ENCODE data around the gene C1orf105. TPM values are rescaled to one million over a fixed set of nuclear protein-coding genes. Genes with fewer than 3 reads are reported as not detected.
A peak's percentile ranks its signal among the peaks of the same experiment; 100 is the strongest.

Gene C1orf105
- total RNA-seq, 1 donor from 2014 or later = not detected

GRCh38 chr1:172399756-172400721 is 20.4 kb upstream of the C1orf105 start:
- Mint-ChIP-seq H3K27me3 (ENCODE audit: low read depth) (no peaks in the 10 kb centered on the region), H3K4me3 (no peak overlapping the region), H3K27ac (peak overlapping the region; percentile 97), H3K9me3 (no peaks in the 10 kb centered on the region), H3K36me3 (no peaks in the 10 kb centered on the region), H3K4me1 (peaks cover 75% of the 10 kb centered on the region)
- TF ChIP-seq, protein P1, sequence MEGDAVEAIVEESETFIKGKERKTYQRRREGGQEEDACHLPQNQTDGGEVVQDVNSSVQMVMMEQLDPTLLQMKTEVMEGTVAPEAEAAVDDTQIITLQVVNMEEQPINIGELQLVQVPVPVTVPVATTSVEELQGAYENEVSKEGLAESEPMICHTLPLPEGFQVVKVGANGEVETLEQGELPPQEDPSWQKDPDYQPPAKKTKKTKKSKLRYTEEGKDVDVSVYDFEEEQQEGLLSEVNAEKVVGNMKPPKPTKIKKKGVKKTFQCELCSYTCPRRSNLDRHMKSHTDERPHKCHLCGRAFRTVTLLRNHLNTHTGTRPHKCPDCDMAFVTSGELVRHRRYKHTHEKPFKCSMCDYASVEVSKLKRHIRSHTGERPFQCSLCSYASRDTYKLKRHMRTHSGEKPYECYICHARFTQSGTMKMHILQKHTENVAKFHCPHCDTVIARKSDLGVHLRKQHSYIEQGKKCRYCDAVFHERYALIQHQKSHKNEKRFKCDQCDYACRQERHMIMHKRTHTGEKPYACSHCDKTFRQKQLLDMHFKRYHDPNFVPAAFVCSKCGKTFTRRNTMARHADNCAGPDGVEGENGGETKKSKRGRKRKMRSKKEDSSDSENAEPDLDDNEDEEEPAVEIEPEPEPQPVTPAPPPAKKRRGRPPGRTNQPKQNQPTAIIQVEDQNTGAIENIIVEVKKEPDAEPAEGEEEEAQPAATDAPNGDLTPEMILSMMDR (IDR thresholded peaks at IDR 0.05; ENCODE audit: unreplicated experiment) = no peak
- DNase-seq (ENCODE audit: low spot score in 2 of 2, unreplicated experiment in 2 of 2) = no peak

DNA sequence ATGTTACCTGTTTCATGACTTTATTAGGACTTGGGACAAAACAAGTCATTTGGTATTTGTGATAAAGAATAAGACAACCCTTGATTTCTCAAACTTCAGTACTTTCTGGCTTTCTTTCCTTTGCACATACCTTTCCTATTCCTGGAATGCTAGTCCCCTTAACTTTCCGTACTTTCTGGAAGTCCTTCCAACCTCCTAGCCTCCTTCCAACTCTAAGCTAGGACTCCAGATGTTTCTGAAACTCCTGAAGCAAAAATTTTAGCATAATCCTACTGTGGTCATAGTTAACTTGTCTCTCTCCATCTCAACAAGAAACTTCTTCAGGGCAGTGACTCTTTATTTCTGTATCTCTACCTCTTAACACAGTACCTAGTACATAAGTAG is 19.8 kb upstream of the C1orf105 start:
- peak overlapping the region; percentile 97 for H3K27ac Mint-ChIP-seq
- TF ChIP-seq, protein P1 (IDR thresholded peaks at IDR 0.05; ENCODE audit: unreplicated experiment) = no peak
- no peak for DNase-seq (ENCODE audit: low spot score in 2 of 2, unreplicated experiment in 2 of 2)
- no peaks in the 10 kb centered on the region for H3K9me3 Mint-ChIP-seq
- H3K27me3 Mint-ChIP-seq (ENCODE audit: low read depth) = no peaks in the 10 kb centered on the region
- H3K4me1 Mint-ChIP-seq = peaks cover 68% of the 10 kb centered on the region
- H3K36me3 Mint-ChIP-seq = no peaks in the 10 kb centered on the region
- H3K4me3 Mint-ChIP-seq = no peak overlapping the region

GRCh38 chr1:172401477-172401876 is 19.0 kb upstream of the C1orf105 start:
- Mint-ChIP-seq H3K9me3 (no peaks in the 10 kb centered on the region), H3K4me3 (no peak overlapping the region), H3K27me3 (ENCODE audit: low read depth) (no peaks in the 10 kb centered on the region), H3K4me1 (peaks cover 63% of the 10 kb centered on the region), H3K27ac (peak overlapping the region; percentile 97), H3K36me3 (no peaks in the 10 kb centered on the region)
- DNase-seq (ENCODE audit: low spot score in 2 of 2, unreplicated experiment in 2 of 2) = no peak
- TF ChIP-seq, protein P1 (IDR thresholded peaks at IDR 0.05; ENCODE audit: unreplicated experiment) = no peak

DNA sequence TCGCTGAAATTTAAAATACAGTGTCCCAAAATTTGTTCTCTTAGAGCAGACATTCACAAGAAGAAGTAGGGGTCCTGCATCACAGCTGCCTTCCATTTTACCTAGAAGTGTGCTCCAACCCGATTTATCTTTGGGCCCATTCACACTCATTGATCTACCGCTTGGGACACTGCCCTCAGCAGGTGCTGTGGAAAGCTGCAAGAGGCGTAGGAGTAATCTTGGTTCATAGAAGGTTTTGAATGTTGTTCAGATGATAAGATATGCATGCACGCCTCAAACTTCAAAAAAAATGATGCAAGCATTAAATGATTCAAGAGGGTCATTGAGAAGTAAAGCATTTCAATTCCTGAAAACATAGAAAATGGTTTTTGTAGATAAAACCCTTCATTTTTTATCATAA is 18.6 kb upstream of the C1orf105 start:
- H3K27me3 Mint-ChIP-seq (ENCODE audit: low read depth) = no peaks in the 10 kb centered on the region
- TF ChIP-seq, protein P1 (IDR thresholded peaks at IDR 0.05; ENCODE audit: unreplicated experiment) = no peak
- peak overlapping the region; percentile 15 for H3K27ac Mint-ChIP-seq
- H3K36me3 Mint-ChIP-seq = no peaks in the 10 kb centered on the region
- H3K4me1 Mint-ChIP-seq = peaks cover 62% of the 10 kb centered on the region
- no peak for DNase-seq (ENCODE audit: low spot score in 2 of 2, unreplicated experiment in 2 of 2)
- no peak overlapping the region for H3K4me3 Mint-ChIP-seq
- no peaks in the 10 kb centered on the region for H3K9me3 Mint-ChIP-seq

GRCh38 chr1:172402878-172403569 is 17.5 kb upstream of the C1orf105 start:
- no peak for DNase-seq (ENCODE audit: low spot score in 2 of 2, unreplicated experiment in 2 of 2)

More at GRCh38 chr1:172402878-172403569, 17.5 kb upstream of the C1orf105 start:
- H3K9me3 Mint-ChIP-seq = no peaks in the 10 kb centered on the region
- H3K36me3 Mint-ChIP-seq = no peaks in the 10 kb centered on the region
- H3K27me3 Mint-ChIP-seq (ENCODE audit: low read depth) = no peaks in the 10 kb centered on the region
- TF ChIP-seq, protein P1 (IDR thresholded peaks at IDR 0.05; ENCODE audit: unreplicated experiment) = no peak
- no peak overlapping the region for H3K27ac Mint-ChIP-seq
- H3K4me3 Mint-ChIP-seq = no peak overlapping the region
- H3K4me1 Mint-ChIP-seq = peaks cover 54% of the 10 kb centered on the region

Data from mesothelial cell of epicardium (in vitro differentiated cells).